WTC11 (cell line): ENCODE measurements around the gene TMEM145. TPM values are rescaled to one million over a fixed set of nuclear protein-coding genes. Genes with fewer than 3 reads are reported as not detected.

Experiments used
- CREM ChIP-seq: sonication (generic); formaldehyde crosslinking; IDR thresholded peaks from 2 replicates; pipeline ENCODE4 v1.8.1; 2022; ENCODE audit warnings: mild to moderate bottlenecking, missing genetic modification reagents, moderate library complexity
- ESRRA ChIP-seq: sonication (generic); formaldehyde crosslinking; IDR thresholded peaks from 2 replicates; pipeline ENCODE4 v1.8.1; 2022; ENCODE audit warnings: mild to moderate bottlenecking, missing genetic modification reagents, borderline replicate concordance
- FOXP1 ChIP-seq: sonication (generic); formaldehyde crosslinking; IDR thresholded peaks from 2 replicates; pipeline ENCODE4 v1.8.0; 2022; ENCODE audit warnings: missing genetic modification reagents, mild to moderate bottlenecking, moderate library complexity, borderline replicate concordance
- IRF2 ChIP-seq: sonication (generic); formaldehyde crosslinking; IDR thresholded peaks from 2 replicates; pipeline ENCODE4 v1.8.0; 2022; ENCODE audit warnings: low read depth, missing genetic modification reagents, borderline replicate concordance
- NFATC4 ChIP-seq: fragments of 250-450 bp; sonication (Bioruptor Pico); IDR thresholded peaks from 2 replicates; pipeline ENCODE4 v1.9.0; 2021; ENCODE audit warnings: mild to moderate bottlenecking
- NFYB ChIP-seq: sonication (generic); formaldehyde crosslinking; conservative IDR thresholded peaks from 2 replicates; pipeline ENCODE4 v1.8.0; 2022; ENCODE audit warnings: low read depth, missing genetic modification reagents
- OVOL2 ChIP-seq: fragments of 250-450 bp; sonication (Bioruptor Pico); IDR thresholded peaks from 2 replicates; pipeline ENCODE4 v1.9.0; 2021; ENCODE audit warnings: mild to moderate bottlenecking, borderline replicate concordance
- RELA ChIP-seq: sonication (generic); formaldehyde crosslinking; IDR thresholded peaks from 2 replicates; pipeline ENCODE4 v1.8.1; 2022; ENCODE audit warnings: missing genetic modification reagents, mild to moderate bottlenecking, borderline replicate concordance
- SMAD3 ChIP-seq: sonication (generic); formaldehyde crosslinking; IDR thresholded peaks from 2 replicates; pipeline ENCODE4 v1.8.0; 2022; ENCODE audit warnings: missing genetic modification reagents, mild to moderate bottlenecking, borderline replicate concordance
- SMAD4 ChIP-seq: sonication (generic); formaldehyde crosslinking; IDR thresholded peaks from 2 replicates; pipeline ENCODE4 v1.8.0; 2022; ENCODE audit warnings: mild to moderate bottlenecking, missing genetic modification reagents
- SOX15 ChIP-seq: fragments of 250-450 bp; sonication (Bioruptor Pico); IDR thresholded peaks from 2 replicates; pipeline ENCODE4 v1.9.0; 2021; ENCODE audit warnings: mild to moderate bottlenecking
- SP1 ChIP-seq: sonication (generic); formaldehyde crosslinking; conservative IDR thresholded peaks from 2 replicates; pipeline ENCODE4 v1.8.1; 2022; ENCODE audit warnings: missing genetic modification reagents
- TEAD1 ChIP-seq: sonication (generic); formaldehyde crosslinking; IDR thresholded peaks from 2 replicates; pipeline ENCODE4 v1.8.0; 2022; ENCODE audit warnings: mild to moderate bottlenecking, missing genetic modification reagents
- TP53 ChIP-seq: sonication (generic); formaldehyde crosslinking; IDR thresholded peaks from 2 replicates; pipeline ENCODE4 v1.8.1; 2023; ENCODE audit warnings: mild to moderate bottlenecking, missing genetic modification reagents
- ZBTB21 ChIP-seq: sonication (generic); formaldehyde crosslinking; IDR thresholded peaks from 2 replicates; pipeline ENCODE4 v1.8.1; 2023; ENCODE audit warnings: mild to moderate bottlenecking, missing genetic modification reagents, borderline replicate concordance
- ZNF232 ChIP-seq: sonication (generic); formaldehyde crosslinking; IDR thresholded peaks from 2 replicates; pipeline ENCODE4 v1.8.0; 2022; ENCODE audit warnings: mild to moderate bottlenecking, missing genetic modification reagents
- total RNA-seq: library from RNA; stranded (reverse); gene quantifications from 3 replicates; pipeline ENCODE4 v1.2.3, GENCODE V29; 2021
- TF ChIP-seq, protein P1 (sequence below): sonication (generic); formaldehyde crosslinking; IDR thresholded peaks from 2 replicates; pipeline ENCODE4 v1.8.0; 2022; ENCODE audit warnings: mild to moderate bottlenecking, missing genetic modification reagents
- TF ChIP-seq, protein P2 (sequence below): sonication (generic); formaldehyde crosslinking; IDR thresholded peaks from 2 replicates; pipeline ENCODE4 v1.8.1; 2023; ENCODE audit warnings: mild to moderate bottlenecking, missing genetic modification reagents, borderline replicate concordance
- TF ChIP-seq, protein P3 (sequence below): sonication (generic); formaldehyde crosslinking; IDR thresholded peaks from 2 replicates; pipeline ENCODE4 v1.8.1; 2022; ENCODE audit warnings: missing genetic modification reagents, borderline replicate concordance
- TF ChIP-seq, protein P4 (sequence below): fragments of 250-450 bp; sonication (Bioruptor Pico); IDR thresholded peaks from 2 replicates; pipeline ENCODE4 v1.9.0; 2021; ENCODE audit warnings: mild to moderate bottlenecking, borderline replicate concordance

Gene TMEM145
- total RNA-seq, 1 experiment from 2014 or later, result 6.9 TPM

DNA sequence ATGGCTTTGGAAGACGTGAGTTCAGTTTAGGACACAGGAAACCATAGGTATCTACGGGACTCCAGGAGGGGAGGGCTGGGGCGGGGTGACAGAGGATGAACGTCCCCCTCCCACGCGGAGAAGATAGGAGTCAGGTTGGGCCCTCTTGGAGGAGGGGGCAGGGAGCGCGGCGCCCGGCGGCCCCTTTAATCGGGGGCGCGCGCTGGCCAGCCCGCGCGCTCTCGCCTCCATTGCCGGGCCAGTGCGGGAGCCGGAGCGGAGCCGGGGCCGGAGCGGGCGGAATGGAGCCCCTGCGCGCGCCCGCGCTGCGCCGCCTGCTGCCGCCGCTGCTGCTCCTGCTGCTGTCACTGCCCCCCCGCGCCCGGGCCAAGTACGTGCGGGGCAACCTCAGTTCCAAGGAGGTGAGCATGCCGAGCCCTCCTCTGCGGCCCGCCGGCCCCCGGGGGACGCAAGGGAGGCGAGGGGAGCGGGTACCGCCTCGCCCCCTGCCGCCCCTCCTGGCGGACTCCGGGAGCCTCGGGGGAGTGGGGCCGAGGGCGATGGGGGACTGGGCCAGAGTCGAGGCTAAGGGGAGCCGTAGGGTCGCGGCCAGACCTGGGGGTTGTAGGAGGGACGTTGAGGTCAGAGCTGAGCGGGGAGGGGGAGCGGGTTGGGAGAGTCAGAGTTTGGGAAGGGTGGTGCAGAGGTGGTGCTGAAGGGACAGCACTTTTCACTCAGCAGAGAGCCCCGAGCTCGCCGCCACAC lies at the start of gene TMEM145 (continued):
- 0 out of 2 replicates have a peak, but pooled peaks have one; percentile 39 for TF ChIP-seq SP1 (CRISPR knock-in tag)
- TF ChIP-seq SOX15 (CRISPR knock-in tag), result no peak
- TF ChIP-seq, protein P1, sequence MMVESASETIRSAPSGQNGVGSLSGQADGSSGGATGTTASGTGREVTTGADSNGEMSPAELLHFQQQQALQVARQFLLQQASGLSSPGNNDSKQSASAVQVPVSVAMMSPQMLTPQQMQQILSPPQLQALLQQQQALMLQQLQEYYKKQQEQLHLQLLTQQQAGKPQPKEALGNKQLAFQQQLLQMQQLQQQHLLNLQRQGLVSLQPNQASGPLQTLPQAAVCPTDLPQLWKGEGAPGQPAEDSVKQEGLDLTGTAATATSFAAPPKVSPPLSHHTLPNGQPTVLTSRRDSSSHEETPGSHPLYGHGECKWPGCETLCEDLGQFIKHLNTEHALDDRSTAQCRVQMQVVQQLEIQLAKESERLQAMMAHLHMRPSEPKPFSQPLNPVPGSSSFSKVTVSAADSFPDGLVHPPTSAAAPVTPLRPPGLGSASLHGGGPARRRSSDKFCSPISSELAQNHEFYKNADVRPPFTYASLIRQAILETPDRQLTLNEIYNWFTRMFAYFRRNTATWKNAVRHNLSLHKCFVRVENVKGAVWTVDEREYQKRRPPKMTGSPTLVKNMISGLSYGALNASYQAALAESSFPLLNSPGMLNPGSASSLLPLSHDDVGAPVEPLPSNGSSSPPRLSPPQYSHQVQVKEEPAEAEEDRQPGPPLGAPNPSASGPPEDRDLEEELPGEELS (CRISPR knock-in tag), result peak; percentile 69
- TF ChIP-seq IRF2, result no peak
- no peak for TF ChIP-seq TEAD1
- TF ChIP-seq CREM (CRISPR knock-in tag), result no peak
- TF ChIP-seq NFATC4 (CRISPR knock-in tag), result no peak
- TF ChIP-seq SMAD3 (CRISPR knock-in tag), result no peak
- TF ChIP-seq FOXP1 (CRISPR knock-in tag), result peak; percentile 54; the same call in 1 of the 2 replicates
- no peak for TF ChIP-seq OVOL2 (CRISPR knock-in tag)
- TF ChIP-seq TP53, result peak; percentile 36; the same call in 1 of the 2 replicates
- TF ChIP-seq RELA (CRISPR knock-in tag), result no peak
- no peak for TF ChIP-seq ESRRA (CRISPR knock-in tag)
- no peak for TF ChIP-seq NFYB (CRISPR knock-in tag)
- TF ChIP-seq SMAD4 (CRISPR knock-in tag), result no peak
- TF ChIP-seq ZBTB21 (CRISPR knock-in tag), result no peak
- TF ChIP-seq, protein P2, sequence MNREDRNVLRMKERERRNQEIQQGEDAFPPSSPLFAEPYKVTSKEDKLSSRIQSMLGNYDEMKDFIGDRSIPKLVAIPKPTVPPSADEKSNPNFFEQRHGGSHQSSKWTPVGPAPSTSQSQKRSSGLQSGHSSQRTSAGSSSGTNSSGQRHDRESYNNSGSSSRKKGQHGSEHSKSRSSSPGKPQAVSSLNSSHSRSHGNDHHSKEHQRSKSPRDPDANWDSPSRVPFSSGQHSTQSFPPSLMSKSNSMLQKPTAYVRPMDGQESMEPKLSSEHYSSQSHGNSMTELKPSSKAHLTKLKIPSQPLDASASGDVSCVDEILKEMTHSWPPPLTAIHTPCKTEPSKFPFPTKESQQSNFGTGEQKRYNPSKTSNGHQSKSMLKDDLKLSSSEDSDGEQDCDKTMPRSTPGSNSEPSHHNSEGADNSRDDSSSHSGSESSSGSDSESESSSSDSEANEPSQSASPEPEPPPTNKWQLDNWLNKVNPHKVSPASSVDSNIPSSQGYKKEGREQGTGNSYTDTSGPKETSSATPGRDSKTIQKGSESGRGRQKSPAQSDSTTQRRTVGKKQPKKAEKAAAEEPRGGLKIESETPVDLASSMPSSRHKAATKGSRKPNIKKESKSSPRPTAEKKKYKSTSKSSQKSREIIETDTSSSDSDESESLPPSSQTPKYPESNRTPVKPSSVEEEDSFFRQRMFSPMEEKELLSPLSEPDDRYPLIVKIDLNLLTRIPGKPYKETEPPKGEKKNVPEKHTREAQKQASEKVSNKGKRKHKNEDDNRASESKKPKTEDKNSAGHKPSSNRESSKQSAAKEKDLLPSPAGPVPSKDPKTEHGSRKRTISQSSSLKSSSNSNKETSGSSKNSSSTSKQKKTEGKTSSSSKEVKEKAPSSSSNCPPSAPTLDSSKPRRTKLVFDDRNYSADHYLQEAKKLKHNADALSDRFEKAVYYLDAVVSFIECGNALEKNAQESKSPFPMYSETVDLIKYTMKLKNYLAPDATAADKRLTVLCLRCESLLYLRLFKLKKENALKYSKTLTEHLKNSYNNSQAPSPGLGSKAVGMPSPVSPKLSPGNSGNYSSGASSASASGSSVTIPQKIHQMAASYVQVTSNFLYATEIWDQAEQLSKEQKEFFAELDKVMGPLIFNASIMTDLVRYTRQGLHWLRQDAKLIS, result no peak
- TF ChIP-seq, protein P3, sequence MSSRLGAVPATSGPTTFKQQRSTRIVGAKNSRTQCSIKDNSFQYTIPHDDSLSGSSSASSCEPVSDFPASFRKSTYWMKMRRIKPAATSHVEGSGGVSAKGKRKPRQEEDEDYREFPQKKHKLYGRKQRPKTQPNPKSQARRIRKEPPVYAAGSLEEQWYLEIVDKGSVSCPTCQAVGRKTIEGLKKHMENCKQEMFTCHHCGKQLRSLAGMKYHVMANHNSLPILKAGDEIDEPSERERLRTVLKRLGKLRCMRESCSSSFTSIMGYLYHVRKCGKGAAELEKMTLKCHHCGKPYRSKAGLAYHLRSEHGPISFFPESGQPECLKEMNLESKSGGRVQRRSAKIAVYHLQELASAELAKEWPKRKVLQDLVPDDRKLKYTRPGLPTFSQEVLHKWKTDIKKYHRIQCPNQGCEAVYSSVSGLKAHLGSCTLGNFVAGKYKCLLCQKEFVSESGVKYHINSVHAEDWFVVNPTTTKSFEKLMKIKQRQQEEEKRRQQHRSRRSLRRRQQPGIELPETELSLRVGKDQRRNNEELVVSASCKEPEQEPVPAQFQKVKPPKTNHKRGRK (CRISPR knock-in tag), result no peak
- TF ChIP-seq, protein P4, sequence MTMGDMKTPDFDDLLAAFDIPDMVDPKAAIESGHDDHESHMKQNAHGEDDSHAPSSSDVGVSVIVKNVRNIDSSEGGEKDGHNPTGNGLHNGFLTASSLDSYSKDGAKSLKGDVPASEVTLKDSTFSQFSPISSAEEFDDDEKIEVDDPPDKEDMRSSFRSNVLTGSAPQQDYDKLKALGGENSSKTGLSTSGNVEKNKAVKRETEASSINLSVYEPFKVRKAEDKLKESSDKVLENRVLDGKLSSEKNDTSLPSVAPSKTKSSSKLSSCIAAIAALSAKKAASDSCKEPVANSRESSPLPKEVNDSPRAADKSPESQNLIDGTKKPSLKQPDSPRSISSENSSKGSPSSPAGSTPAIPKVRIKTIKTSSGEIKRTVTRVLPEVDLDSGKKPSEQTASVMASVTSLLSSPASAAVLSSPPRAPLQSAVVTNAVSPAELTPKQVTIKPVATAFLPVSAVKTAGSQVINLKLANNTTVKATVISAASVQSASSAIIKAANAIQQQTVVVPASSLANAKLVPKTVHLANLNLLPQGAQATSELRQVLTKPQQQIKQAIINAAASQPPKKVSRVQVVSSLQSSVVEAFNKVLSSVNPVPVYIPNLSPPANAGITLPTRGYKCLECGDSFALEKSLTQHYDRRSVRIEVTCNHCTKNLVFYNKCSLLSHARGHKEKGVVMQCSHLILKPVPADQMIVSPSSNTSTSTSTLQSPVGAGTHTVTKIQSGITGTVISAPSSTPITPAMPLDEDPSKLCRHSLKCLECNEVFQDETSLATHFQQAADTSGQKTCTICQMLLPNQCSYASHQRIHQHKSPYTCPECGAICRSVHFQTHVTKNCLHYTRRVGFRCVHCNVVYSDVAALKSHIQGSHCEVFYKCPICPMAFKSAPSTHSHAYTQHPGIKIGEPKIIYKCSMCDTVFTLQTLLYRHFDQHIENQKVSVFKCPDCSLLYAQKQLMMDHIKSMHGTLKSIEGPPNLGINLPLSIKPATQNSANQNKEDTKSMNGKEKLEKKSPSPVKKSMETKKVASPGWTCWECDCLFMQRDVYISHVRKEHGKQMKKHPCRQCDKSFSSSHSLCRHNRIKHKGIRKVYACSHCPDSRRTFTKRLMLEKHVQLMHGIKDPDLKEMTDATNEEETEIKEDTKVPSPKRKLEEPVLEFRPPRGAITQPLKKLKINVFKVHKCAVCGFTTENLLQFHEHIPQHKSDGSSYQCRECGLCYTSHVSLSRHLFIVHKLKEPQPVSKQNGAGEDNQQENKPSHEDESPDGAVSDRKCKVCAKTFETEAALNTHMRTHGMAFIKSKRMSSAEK (CRISPR knock-in tag), result no peak
- no peak for TF ChIP-seq ZNF232 (CRISPR knock-in tag)
